Stimulated activated CD8-positive, alpha-beta memory T cell treated with anti-CD3 and anti-CD28 coated beads, Interleukin-4, amount 100 ng/mL, for 4 hours (primary cell): ENCODE results near the gene SP100.
A peak's percentile ranks its signal among the peaks of the same experiment; 100 is the strongest.
"Not testable (repeated sequence)": the region's sequence is repeated elsewhere in the genome, so short reads cannot be mapped to it uniquely, and the experiment has no call there.

Experiments
- DNase-seq, 2 donors: peaks; one replicate each; pipeline ENCODE4 v3.0.0-alpha.2; 2020; ENCODE audit warnings: low read depth in 2 of 2, low spot score in 1 of 2

The SP100 gene

GRCh38 chr2:230416061-230416721, at the start of gene SP100:
Gene SP100 (plus strand): TSS chr2:230416201. CDS start chr2:230416297, 96 bp downstream.
- peak; percentile 63 to 70 for DNase-seq

- DNase-seq, result no peak
Observed at GRCh38 chr2:230382108-230382507, 33.9 kb upstream of the SP100 start.

- DNase-seq, result no peak
Observed at GRCh38 chr2:230383453-230383852, 32.5 kb upstream of the SP100 start.

- DNase-seq, result no peak
Observed at GRCh38 chr2:230384986-230385385, 31.0 kb upstream of the SP100 start.

GRCh38 chr2:230394301-230394700, 21.7 kb upstream of the SP100 start:
- DNase-seq, result no peak

- not testable (repeated sequence) for DNase-seq
Observed at GRCh38 chr2:230398698-230399097, 17.3 kb upstream of the SP100 start.

GRCh38 chr2:230400041-230400440, 16.0 kb upstream of the SP100 start:
- DNase-seq, result no peak

- DNase-seq, result no peak
Observed at GRCh38 chr2:230400454-230400853, 15.5 kb upstream of the SP100 start.

GRCh38 chr2:230401026-230401425, 15.0 kb upstream of the SP100 start:
- not testable (repeated sequence) for DNase-seq

GRCh38 chr2:230403746-230404145, 12.3 kb upstream of the SP100 start:
- DNase-seq, result no peak

- DNase-seq, result no peak
Observed at GRCh38 chr2:230405824-230406223, 10.2 kb upstream of the SP100 start.

GRCh38 chr2:230408244-230408842, 7.7 kb upstream of the SP100 start:
- DNase-seq, result no peak

- not testable (repeated sequence) for DNase-seq
Observed at GRCh38 chr2:230409316-230409715, 6.7 kb upstream of the SP100 start.

GRCh38 chr2:230410263-230410662, 5.7 kb upstream of the SP100 start:
- DNase-seq, result no peak

- DNase-seq, result no peak
Observed at GRCh38 chr2:230410861-230411569, 5.0 kb upstream of the SP100 start.

GRCh38 chr2:230411570-230412370, 4.2 kb upstream of the SP100 start:
- DNase-seq, result peak in 1 of 2 donors; percentile 36

GRCh38 chr2:230412371-230412711, 3.7 kb upstream of the SP100 start:
- DNase-seq, result no peak

- no peak for DNase-seq
Observed at GRCh38 chr2:230412846-230413245, 3.2 kb upstream of the SP100 start.

- DNase-seq, result no peak
Observed at GRCh38 chr2:230413479-230413878, 2.5 kb upstream of the SP100 start.

GRCh38 chr2:230414302-230414701, 1.7 kb upstream of the SP100 start:
- no peak for DNase-seq

GRCh38 chr2:230417436-230417835, 1.4 kb downstream of the SP100 start:
- no peak for DNase-seq
